ENCODE data around the gene KCNJ6.

Gene KCNJ6

DNA sequence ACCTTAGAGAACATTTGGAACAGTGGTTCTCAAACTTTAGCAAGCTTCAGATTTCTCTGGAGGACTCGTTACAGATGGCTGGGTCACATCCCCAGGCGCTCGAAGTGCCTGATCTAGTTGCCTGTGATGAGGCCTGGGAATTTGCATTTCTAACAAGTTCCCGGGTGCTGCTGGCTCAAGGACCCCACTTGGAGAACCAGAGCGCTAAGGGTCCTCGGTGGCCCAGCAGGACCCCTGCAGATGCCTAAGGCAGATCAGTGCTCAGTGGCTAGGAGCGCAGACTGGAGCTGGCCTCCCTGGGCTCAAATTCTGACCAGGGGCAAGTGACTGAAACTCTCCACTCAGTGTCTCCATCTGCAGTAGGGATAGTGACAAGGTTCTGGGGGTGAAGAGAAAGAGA, 341.5 kb downstream of the KCNJ6 start:
- DNase-seq (ENCODE audit: low read depth, low spot score): no peak

DNA sequence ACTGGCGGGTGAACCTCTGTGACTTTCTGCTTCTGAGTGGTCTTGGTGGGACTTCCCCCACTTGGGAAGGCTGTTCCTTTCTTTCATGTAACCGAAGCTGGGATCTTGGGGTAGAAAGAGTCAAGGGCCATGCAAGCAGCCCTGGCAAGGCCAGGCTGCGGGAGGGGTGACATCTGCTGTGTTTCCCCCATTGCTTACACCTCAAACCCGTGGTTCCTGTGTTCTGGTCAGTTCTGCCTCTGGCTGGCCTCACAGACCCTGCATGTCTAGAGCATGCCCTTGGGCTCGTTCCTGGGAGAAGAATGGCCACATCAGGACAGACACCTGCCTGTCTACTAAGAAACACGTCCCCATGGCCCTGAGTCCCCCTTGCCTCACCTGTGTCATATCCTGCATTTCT, 341.9 kb downstream of the KCNJ6 start:
- DNase-seq (ENCODE audit: low read depth, low spot score): no peak

DNA sequence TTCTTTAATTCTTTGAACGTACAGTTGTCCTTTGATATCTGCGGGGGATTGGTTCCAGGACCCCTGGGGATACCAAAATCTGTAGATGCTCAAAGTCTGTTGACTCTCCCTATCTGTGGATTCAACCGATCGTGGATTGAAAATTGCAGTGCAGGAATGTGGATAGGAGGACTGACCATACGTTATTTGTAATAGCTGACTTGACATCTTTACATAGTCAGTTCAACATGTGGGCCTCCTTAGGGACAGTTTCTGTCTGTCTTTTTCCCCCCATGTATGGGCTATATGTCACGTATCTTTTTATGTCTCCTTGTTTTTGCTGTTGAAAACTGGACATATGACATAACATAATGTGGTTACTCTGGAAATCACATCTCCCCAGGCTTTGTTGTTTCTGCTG, 344.8 kb downstream of the KCNJ6 start:
- no peak for DNase-seq (ENCODE audit: low read depth, low spot score)

DNA sequence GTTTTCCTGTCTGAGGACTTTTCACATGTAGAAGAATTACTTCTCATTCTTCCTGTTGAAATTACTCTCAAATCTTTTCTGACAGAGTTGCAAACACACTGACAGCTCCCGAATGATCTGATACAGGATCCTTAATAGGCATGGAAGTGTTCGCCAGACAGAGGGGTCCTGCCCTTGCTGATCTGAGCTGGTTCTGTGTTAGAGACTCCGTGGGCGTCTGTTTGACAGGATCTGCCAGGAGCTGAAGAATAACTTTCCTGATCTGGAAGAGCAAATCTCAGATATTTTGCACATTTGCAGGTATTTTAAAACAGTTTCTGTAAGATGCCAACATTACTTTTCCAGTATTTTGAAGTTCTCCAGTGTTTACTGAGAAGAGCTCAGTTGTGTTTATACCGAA, 347.3 kb downstream of the KCNJ6 start:
- DNase-seq (ENCODE audit: low read depth, low spot score): no peak

DNA sequence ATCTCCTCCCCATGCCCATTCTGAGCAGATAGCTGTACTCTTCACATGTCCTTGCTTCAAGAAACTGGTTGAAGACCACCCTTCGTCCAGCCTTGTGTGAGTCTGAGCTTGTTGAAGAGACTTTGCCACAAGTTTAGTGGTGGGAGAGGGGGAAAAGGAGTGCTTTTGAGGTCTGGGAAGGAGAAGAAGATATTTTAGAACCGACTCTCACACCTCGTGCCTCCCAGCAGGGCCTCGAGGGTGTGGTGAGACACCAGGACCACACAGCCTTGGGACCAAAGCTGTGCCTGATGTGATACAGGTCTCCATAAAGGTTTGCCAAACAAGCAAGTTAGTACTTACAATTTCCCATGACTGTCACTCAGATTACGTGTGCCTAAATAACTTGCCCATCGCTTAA, 347.8 kb downstream of the KCNJ6 start:
- DNase-seq (ENCODE audit: low read depth, low spot score): no peak

DNA sequence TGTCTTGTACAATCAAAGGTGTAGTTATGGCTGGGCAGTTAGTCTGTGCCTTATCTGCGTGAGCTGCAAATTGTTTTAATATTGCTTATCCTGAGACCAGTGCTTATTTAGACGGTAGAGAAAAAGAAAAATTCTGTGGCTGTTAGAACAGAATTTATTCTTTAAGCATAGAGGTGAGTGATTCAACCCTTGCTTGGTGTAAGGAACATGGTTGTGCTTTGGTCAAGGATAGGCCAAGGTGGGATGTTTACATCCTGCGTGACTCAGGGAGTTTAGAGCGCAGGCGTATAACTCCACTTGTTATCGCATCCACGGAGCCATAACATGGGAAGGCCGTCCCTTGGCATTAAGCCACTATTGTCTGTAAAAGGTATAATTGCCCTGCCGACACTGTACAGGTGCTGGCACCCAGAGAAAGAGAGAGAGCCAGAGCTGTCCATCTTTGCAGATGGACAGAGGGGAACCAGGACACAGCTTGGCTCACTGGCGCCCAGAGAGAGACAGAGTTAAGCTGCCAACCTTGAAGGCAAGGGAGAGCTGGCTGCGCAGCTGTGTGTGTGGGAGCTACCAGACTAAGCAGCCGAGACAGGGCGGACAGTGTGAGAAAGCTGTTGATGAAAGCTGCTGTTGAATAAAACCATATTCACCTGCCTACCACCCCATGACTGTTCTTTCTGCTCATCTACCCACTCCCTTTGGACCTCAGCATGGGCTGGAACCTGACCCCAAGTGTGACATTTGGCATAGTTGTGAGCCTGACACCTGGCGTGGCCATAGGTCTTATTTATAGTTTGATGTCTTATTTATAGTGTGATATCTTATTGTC, 349.3 kb downstream of the KCNJ6 start:
- no peak for DNase-seq (ENCODE audit: low read depth, low spot score)

DNA sequence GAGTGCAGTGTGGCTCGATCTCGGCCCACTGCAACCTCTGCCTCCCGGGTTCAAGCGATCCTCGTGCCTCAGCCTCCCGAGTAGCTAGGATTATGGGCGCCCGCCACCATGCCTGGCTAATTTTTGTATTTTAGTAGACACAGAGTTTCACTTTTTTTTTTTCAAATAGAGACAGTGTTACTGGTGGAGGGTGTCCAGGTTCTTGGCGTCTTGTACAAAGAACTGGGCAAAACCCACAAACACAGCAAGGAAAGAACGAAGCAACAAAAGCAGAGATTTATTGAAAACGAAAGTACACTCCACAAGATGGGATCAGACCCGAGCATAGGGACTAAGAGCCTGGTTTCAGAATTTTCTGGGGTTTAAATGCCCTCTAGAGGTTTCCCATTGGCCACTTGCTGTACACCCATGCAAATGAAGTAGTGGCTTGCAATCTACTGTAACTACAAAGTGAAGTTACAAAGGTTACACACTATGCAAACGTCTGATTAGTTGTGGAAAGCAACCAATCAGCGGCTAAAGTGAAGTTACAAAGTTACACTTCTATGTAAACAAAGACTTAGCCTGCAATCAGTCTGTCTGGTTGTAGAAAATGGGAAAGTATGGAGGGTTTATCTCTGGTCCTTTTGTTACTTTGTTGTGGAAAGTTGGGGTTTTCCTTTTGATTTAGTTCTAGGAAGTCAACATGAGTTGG, 350.6 kb downstream of the KCNJ6 start:
- DNase-seq (ENCODE audit: low read depth, low spot score): no peak

DNA sequence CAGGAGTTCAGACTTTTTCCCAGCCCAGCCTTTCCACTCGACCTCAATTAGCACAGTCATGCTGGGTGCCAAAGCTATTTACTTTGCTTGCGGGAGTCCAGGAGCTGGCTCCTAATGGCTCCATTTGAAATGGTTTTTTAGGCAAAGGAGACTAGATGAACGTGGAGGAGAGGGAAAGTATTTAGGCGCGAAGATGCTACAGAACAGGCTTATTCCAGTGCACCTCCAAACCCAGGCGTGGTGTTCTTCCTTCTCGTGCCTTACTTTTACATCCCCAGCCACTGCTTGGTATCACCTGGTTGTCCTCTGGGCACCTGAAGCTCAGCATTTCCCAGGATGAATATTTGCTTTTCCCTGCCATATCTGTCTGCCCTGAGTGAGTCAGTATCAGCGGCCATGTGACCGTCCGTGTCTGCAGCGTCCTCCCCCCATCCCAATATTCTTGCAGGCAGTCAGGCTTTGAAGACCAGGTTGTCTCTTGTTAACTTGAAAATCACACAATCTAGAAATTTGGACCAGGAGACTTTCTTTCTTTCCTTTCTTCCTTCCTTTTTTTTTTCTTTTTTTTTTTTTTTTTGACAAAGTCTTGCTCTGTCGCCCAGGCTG, 351.2 kb downstream of the KCNJ6 start:
- peak; percentile 17 for DNase-seq (ENCODE audit: low read depth, low spot score)

DNA sequence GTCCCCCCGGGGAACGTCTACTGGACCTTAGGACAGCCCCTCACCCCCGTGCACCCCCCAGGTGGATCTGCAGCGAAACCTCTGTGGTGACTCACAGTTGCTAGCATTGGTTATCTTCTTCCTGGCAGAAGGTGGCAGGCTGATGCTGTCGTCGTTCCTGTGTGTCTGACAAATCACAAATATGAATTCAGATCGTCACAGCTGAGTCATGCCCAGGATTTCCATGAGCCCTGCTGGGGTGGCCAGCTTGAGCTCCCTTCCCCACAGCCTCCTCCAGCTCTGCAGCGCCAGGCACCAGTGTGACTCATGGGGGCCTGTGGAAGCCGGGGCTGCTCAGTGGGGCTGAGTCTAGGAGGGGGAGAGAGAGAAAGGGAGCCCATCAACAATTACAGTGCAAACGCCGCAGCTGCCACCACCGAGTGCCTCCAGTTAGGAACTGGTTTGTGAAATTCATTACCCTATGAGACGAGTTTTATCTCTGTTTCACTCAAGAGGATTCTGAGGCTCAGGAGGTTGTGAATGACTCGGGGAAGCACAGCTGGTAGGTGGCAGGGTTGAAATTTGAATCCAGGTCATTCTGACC, 351.8 kb downstream of the KCNJ6 start:
- peak; percentile 97 for DNase-seq (ENCODE audit: low read depth, low spot score)

DNA sequence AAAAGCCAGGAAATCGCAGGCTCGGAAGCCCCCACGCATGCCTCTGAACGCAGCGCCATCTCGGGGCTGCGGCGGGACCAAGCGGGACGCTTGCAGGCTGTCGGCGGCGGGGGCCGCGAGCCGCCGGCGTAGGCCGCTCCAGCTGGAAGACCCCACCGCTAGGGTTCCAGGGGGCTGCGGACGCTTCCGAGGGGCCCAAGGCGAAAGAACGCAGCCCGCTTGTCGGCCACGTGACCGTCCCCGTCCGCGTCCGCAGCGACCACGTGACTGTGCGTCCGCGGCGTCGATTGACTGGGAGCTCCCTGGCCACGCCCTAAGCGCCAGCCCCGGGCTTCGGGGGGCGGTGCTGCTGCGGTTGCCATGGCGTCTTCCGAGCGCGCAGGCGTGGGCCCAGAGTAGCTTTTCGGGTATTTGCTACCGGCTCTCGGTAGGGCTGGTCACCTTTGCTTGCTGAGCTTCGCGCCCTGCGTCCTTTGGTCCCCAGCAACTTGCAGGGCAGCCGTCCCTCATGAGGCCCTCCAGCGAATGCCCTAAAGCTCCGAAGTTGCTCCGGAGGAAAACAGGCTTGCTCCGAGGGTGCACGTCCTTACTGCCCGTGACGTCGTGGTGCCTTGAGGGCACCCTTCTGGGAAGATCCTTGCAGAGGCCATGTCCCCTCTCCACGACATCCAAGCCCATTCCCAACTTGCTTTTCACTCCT, 352.5 kb downstream of the KCNJ6 start:
- DNase-seq (ENCODE audit: low read depth, low spot score): peak; percentile 97

DNA sequence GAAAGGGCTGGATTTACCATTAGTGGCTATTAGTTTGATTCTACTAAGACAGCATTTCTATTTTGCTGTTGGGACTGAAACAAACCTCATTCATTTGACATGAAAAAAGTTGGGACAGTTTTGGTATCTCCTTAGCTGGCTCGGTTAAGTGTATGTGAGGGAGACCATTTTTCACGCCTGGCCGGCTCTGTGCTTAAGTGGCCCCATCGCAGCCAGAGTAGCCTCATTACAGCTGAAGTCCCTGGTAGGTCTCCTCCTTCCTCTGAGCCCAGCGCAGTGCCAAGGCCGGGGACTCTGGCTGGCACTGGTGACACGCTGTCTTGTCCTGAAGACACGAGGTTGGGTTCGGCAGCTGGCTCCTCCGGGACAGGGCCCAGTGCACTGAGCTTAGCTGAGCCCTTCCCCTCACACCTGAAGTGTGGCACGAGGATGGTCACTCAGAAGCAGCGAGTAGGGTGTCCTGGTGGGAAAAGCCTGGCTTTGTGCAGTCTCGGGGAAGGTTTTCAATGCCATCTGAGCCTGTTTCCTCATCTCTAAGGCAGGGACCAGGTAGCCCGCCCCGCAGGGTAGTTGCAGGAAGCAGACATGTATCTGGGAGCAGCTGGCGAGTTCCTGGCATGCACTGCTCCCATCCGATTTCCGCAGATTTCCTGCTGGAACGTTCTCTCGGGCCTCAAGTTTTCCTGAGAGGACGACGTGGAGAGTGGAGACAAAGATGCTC, 353.2 kb downstream of the KCNJ6 start:
- no peak for DNase-seq (ENCODE audit: low read depth, low spot score)

DNA sequence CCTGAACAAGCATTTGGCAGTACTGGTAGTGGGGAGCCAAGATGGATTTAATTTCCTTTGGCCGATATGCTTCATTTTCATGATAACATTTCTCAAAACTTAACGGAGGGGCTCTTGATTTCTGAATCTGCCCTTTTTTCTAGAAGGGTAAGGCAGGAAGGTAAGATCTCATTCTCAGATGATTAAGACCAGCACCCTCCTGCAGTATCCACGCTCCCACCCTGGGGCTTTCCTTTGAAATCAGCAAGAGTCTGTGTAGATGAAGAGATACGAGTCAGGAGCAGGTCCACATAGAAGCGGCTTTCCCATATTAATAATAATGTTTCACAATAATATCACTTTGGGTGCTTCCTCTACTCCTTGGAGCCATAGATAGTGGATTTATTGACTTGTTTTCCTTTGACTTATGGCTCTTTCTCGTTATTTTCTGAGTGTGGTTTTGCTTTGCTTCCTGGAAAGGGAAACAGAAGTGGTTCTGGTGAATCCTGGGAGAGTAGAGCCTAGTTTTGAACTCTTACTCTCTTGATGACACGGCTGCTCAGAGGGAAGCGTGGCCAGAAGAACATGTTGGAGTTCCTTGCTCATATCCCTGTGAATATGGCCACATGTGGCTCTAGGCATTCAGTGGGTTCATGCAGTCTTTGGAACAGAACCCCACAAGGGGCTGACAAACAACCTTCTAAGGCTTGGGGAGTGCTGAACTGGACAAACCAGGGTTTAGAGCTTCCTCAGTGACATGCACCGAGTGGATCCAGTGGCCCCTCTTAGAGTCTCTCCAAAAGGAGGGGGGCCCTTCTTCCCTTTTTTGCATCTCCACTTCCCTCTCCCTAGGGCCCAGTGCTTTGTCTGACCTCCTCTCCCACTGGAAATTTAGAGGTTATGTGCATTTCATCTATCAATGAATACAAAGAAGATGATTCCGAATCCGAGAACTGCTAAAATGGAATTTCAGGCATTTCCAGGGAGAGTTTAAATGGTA, 354.0 kb downstream of the KCNJ6 start:
- DNase-seq (ENCODE audit: low read depth, low spot score): no peak

DNA sequence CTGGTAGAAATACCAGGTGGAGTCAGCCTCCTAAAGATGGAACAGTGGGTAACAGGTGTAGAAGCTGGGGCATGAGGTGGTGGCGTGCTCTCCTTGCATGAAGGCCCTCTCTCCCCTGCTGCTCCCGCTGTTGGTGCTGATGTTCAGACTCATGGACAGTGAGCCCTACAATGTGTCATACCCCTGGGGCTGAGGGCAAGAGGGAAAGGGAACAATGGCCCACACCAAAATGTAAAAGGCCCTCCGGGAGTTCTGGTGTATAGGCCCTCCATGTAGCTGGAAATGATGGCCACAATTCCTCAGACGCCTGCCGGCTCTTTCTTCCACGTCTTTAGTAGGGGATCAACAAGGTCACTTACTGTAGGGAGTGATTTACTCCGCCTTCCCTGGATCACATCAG, 354.8 kb downstream of the KCNJ6 start:
- no peak for DNase-seq (ENCODE audit: low read depth, low spot score)

DNA sequence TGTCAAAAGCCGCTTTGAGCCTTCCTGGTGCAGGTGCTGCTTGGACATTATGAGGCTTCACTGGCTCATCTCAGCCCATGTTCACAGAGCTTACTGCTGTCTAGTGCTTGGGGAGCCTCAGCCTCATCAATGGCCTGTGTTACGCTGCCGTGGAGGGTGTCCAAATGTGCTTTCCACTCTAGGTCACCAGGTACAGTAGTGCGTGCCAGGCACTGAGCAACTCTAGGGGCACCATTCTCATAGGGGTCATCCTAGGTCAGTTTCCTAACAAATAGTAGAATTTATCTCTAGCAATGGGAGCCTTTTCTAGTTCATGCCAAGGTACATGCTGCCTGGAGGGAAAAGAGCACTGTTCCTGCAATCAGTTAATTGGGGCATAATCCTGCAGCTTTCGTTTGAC, 355.9 kb downstream of the KCNJ6 start:
- no peak for DNase-seq (ENCODE audit: low read depth, low spot score)

DNA sequence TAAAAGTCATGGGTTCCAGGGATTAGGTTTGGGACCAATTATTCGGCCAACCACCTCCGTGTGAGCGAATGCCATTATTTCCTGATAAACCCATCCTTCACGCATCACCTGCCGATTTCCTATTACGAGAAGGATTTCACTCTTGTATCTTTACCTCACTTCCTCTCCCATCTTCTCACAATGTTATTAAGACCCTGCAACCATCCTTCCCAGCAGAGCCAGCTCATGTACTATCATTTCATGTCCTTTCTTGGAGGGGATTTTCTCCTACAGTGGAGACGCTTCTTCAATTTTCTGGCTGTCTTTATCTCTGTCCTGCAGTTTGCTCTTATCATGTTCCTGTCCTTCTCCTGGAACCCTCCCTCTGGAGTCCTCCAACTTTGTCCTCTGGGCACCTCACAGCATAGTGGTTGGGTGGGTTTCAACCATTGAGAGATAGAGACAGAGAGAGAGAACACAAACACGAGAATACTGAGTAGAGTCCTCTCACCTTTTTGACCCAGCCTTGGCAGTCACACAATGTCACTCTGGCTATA, 357.5 kb downstream of the KCNJ6 start:
- no peak for DNase-seq (ENCODE audit: low read depth, low spot score)
